GM18508 (cell line): ENCODE data around the gene PDGFB.

Experiments
- ATAC-seq: cut with Tn5 transposase; IDR thresholded peaks from one replicate; pipeline ENCODE4 v1.9.1; 2021; ENCODE audit warnings: moderate number of reproducible peaks; ENCODE audit not compliant: insufficient read depth, unreplicated experiment

PDGFB gene

GRCh38 chr22:39178206-39179111, 66.3 kb downstream of the PDGFB start:
- ATAC-seq, result no peak

- ATAC-seq, result no peak
Observed at GRCh38 chr22:39177791-39178190, 67.0 kb downstream of the PDGFB start.

- no peak for ATAC-seq
Observed at GRCh38 chr22:39177456-39177775, 67.4 kb downstream of the PDGFB start.

GRCh38 chr22:39176714-39177455, 67.9 kb downstream of the PDGFB start:
- no peak for ATAC-seq

- ATAC-seq, result no peak
Observed at GRCh38 chr22:39176143-39176713, 68.6 kb downstream of the PDGFB start.

GRCh38 chr22:39175353-39176142, 69.2 kb downstream of the PDGFB start:
- no peak for ATAC-seq

- ATAC-seq, result no peak
Observed at GRCh38 chr22:39174498-39175352, 70.1 kb downstream of the PDGFB start.

GRCh38 chr22:39173787-39174497, 70.8 kb downstream of the PDGFB start:
- ATAC-seq, result no peak
